LoVo (cell line): Measurements from ENCODE around the gene LTK.
"Not testable (repeated sequence)": the region's sequence is repeated elsewhere in the genome, so short reads cannot be mapped to it uniquely, and the experiment has no call there.

Experiments
- DNase-seq: peaks from one replicate; pipeline ENCODE4 v3.0.0-alpha.2; 2016; ENCODE audit warnings: low spot score

Gene LTK

GRCh38 chr15:41474941-41475340 is 38.7 kb downstream of the LTK start:
- DNase-seq = no peak

DNA sequence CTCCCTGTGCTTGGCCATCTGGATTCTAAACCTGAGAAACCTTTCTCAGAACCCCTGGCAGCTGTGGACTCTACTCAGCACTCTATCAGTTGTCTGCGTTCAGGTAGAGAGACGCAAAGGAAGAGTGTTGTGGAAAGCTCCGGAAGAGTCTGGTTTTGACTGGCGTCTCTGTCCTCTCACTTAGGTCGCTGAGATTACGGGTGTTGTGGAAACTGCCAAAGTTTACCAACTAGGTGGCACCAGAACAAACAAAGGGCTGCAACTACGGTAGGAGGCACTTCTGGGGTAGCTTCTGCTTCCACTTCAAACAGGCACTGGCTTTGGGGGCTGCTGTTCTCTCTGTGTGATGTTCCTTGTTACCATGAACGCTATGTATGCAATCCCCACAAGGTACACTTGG is 39.2 kb downstream of the LTK start:
- DNase-seq = no peak

GRCh38 chr15:41473418-41473817 is 40.2 kb downstream of the LTK start:
- DNase-seq = no peak

- not testable (repeated sequence) for DNase-seq
These were observed 44.0 kb downstream of the LTK start for GRCh38 chr15:41469644-41470043.

GRCh38 chr15:41466711-41467110 is 46.9 kb downstream of the LTK start:
- no peak for DNase-seq

GRCh38 chr15:41465822-41466421 is 47.7 kb downstream of the LTK start:
- DNase-seq = peak; percentile 56

- DNase-seq = no peak
These were observed 48.6 kb downstream of the LTK start for GRCh38 chr15:41464889-41465580.

DNA sequence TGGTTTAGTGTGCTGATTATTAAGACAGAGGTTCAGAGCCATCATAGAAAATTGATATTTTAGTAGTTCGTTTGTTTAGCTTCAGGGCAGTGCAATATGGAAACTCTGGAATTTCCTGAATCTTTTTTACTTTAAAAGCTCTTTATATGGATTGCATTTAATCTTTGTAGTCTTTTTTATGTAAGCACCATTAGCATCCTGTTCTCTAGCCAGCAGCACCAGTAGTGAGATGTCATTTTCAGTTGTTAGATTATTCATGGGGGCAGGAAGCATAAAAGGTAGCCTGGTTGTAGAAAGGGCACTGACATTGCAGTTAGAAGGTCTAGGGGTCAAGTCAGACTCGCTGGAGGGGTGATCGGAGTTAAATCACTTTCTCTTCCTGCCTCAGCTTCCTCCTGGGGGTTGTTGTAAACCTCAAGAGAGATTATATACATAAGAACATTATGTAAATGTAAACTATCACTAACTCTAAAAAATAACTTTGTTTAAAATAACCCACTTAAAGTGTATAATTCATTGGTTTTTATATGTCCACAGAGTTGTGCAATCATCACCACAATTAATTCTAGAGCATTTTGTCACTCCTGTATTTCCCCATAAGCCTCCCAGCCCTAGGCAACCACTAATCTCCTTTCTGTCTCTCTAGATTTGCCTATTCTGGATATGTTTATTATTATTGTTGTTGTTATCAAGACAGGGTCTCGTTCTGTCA is 51.4 kb downstream of the LTK start:
- DNase-seq = no peak
